HG02678 (cell line): ENCODE results near the gene FLVCR2.
"Not testable (repeated sequence)": the region's sequence is repeated elsewhere in the genome, so short reads cannot be mapped to it uniquely, and the experiment has no call there.

Source experiments
- ATAC-seq: cut with Tn5 transposase; IDR thresholded peaks from one replicate; pipeline ENCODE4 v1.9.1; 2021; ENCODE audit warnings: mild to moderate bottlenecking, moderate library complexity; ENCODE audit not compliant: unreplicated experiment

FLVCR2 gene

DNA sequence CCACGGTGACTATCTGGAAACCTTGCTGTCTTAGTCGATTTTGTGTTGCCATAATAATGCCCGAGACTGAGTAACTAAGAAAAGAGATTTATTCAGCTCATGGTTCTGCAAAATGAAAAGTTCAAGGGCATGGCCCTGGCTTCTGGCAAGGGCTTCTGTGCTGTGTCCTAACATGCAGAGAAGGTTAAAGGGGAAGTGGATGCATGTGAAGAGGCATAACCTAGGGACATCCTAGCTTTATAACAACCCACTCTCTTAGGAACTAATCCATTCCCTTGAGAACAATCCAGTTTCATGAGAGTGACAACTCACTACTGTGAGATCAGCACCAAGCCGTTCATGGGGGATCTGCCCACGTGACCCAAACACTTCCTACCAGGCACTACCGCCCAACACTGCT lies 11.5 kb downstream of the FLVCR2 start:
- ATAC-seq = no peak

DNA sequence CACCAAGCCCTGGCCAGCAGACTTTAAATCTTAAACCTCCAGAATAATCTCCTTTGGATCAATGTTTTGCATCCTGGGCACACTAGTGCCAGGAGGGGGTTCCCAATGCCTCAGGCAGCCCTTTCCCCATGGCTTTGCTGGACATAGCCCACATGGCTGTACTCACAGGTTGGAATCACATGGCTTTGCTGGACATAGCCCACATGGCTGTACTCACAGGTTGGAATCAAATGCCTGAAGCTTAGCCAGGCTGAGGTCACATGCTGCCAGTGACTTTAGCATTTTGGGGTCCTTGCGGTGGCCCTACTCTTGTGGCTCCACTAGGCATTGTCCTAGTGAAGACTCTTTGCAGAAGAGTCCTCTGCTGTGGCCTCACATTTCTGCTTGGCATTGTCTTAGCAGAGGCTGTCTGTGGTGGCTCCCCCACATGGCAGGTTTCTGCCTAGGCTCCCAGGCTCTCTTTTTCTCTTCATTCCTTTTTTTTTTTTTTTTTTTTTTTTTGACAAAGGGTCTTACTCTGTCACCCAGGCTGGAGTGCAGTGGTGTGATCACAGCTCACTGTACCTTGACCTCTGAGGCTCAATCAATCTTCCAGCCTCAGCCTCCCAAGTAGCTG lies 13.0 kb downstream of the FLVCR2 start:
- no peak for ATAC-seq

DNA sequence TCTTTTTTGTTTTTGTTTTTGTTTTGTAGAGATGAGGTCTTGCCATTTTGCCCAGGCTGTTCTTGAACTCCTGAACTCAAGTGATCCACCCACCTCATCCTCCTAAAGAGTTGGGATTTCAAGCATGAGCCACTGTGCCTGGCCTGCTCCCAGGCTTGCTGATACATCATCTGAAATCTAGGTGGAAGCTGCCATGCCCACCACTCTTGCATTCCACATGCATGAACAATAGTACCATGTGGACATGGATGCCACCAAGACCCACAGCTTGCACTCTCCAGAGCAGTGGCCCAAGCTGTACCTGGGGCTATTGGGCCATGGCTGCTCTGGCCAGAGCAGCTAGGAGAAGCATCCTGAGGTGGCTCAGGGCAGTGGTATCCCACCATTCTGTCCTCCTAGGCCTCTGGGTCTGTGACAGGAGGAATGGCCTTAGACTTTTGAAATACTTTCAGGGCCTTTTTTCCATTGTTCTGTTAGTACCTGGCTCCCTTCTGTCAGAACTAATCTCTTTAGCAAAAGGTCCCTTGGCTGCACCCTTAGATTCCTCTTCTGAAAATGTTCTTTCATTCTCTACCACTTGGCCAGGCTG lies 13.7 kb downstream of the FLVCR2 start:
- no peak for ATAC-seq

DNA sequence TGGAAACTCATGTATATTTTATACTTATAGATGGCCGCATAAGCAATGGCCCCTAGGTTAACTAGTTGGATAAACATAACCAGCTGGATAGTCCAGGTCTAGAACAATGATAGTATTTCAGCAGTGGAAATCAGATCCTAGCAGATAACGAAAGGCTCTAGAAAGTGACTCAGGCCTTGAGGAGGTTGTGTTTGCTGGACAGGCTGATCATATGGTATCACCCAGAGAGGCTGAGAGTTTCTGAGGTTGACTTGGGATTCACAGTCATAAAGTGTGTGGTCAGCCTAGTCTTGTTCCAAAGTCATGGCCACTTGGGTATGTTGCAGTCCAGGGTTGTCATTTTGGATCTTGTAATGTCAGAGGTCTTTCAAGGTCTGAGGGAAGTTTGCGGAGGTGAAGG lies 16.8 kb downstream of the FLVCR2 start:
- ATAC-seq = no peak

DNA sequence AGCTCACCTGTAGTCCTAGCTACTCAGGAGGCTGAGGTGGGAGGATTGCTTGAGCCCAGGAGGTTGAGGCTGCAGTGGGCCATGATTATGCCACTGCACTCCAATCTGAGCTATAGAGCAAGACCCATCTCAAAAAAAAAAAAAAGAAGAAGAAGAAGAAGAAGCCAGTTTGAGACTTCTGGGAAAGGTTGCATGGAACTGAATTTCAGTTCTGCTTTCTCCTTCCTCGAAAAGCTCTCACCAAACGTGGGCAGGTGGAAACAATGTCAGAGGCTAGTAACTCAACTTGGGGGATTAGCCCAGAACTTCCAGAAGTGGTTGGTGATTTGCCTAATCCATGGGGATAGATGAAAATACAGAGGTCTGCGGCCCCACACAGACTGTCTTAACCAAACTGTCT lies 18.7 kb downstream of the FLVCR2 start:
- no peak for ATAC-seq

DNA sequence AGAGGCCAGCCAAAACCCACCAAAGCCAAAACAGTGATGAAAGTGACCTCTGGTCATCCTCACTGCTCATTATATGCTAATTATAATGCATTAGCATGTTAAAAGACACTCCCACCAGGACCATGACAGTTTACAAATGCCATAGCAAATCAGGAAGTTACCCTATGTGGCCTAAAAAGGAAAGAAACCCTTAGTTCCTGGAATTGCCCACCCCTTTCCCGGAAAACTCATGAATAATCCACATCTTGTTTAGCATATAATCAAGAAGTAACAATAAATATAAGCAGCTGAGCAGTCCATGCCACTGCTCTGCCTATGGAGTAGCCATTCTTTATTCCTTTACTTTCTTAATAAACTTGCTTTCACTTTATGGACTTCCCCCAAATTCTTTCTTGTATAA lies 21.7 kb downstream of the FLVCR2 start:
- not testable (repeated sequence) for ATAC-seq

DNA sequence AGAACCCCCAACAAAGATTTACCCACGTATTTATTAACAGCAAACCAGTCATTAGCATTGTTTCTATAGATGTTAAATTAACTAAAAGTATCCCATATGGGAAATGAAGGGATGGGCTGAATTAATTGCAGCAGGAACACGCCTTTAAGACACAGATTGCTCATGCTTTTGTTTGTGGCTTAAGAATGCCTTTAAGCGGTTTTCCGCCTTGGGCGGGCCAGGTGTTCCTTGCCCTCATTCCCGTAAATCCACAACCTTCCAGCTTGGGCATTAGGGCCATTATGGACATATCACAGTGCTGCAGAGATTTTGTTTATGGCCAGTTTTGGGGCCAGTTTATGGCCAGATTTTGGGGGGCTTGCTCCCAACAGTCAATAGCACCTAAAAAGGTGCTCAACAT lies 22.6 kb downstream of the FLVCR2 start:
- ATAC-seq = not testable (repeated sequence)

DNA sequence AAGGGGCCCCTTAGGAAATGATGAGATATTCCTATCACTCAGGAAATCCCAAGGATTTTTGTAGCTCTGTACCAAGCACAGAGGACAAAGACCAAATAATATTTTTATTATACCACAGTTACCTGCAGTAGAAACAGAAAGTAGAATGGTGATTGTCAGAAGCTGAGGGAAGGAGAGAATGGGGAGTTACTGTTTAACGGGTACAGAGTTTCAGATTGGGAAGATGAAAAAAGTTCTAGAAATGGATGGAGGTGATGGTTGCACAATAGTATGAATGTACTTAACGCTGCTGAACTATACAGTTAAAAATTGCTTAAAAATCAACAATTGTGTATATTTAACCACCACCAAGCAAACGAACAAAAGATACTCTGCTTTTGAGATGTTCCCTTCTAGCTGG lies 24.1 kb downstream of the FLVCR2 start:
- no peak for ATAC-seq

DNA sequence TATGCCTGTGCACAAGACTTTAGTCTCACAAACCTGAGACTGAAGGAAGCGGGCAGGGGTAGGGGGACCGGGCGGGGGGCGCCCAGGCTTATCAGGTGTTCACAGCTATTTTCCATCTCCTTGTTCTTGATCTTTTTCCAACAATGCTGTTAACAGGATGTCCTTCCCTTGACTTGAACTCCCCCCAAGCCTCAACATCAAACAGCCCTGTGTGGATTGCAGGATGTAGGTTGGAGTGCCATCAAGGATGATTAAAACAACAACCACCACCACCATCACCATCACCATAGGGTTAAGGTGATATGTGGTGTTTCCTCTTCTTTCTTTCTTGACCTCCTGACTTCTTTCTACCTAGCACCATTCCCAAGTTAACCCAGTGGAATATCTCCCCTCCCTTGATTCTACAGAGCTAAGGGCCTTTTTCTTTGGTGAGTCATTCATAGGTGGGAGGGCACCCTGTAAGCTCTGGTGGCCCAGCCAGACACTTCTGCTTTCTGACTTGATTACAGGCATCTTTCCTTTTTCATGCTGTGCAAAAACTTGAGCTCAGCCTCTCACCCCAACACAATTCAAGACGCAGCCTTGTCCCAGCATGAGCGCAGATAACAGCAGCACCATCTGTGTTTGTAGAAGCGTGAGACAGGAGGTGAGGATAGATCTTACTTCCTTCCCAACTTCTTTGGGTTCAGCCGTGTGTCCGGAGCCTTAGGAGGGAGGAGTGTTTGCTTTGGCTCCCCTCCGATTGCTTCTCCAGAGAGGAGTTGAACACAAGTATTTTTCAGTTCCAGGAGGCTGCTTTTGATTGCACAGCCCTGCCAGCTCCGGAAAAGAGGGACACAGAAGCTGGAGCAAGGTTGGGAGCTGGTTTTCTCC lies 26.8 kb downstream of the FLVCR2 start:
- no peak for ATAC-seq

DNA sequence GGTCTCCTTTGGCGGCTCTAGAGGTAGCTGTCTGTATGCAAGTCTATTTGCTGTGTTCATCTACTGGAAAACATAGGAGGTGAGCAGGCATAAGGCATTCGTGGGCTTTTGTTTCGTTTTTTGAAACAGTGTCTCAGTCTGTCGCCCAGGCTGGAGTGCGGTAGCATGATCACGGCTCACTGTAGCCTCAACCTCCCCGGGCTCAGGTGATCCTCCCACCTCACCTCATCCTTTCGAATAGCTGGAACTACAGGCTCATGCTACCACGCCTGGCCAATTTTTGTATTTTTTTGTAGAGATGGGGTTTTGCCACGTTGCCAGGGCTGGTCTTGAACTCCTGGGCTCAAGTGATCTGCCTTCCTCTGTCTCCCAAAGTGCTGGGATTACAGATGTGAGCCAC lies 27.5 kb downstream of the FLVCR2 start:
- ATAC-seq = no peak

DNA sequence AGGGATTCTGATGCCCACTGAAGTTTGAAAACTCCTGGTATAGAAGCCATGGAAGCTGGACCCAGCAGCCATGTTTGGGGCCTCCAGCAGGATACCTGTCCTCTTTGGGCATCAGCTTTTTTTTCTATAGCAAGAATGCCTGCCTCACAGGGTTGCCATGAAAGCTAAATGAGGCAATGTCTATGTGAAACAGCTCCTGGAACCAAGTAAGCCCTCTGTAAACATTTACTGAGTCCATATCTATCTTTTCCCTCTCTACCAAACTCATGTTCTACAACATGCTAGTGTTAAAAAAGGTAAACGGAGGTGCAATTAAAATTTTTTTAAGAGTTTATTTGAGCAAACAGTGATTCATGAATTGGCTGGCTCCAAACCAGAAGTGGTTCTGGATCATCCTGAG lies 28.6 kb downstream of the FLVCR2 start:
- no peak for ATAC-seq

DNA sequence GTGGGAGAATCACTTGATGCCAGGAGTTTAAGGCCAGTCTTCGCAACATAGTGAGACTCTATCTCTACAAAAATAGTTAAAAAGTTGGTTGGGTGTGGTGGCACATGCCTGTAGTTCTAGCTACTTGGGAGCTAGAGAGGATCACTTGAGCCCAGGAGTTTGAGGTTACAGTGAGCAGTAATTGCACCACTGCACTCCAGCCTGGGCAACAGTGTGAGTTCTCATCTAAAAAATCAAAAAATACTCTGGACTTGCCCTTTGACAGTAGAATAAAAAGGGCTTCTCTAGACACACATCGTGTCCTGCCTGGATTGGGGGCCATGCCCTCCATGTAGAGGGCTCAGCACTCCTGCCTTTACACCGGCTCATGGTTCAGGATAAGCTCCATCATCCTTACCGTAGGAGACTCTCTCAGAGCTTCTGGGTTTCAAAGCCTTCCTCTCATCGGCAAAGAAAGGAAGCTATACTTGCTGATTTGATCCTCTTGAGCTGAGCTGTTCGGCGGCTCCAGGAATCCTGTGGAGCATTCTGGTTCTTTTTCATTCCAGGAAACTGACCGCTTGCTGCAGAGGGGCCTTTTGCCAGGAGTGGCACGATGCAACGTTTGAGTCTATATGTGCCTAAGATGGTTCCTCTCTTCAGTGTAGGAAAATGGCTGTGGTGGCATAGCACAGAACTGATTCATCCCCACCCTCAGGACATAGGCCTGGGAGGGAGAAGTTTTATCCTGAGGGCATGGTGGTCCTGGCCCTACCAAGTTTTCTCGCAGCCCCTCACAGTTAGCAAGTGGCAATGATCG lies 29.6 kb downstream of the FLVCR2 start:
- ATAC-seq = no peak

DNA sequence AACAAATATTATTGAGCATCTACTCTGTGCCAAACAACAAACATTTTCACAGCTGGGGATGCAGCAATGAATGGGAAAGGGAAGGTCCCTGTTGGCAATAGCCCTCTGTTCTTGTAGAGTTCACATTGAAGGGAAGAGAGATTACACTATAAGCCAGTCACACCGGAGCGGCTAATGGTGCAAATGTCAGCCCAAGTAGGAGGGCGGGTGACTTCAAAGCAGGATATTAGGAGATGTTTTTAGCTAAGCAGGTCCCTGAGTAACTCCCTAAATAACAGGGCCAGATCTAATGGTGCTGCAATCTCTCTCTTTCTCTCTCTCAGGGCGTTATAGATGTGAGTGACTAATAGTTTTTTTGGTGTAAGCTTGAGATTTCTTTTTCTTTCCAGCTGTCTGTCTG lies 30.7 kb downstream of the FLVCR2 start:
- no peak for ATAC-seq

DNA sequence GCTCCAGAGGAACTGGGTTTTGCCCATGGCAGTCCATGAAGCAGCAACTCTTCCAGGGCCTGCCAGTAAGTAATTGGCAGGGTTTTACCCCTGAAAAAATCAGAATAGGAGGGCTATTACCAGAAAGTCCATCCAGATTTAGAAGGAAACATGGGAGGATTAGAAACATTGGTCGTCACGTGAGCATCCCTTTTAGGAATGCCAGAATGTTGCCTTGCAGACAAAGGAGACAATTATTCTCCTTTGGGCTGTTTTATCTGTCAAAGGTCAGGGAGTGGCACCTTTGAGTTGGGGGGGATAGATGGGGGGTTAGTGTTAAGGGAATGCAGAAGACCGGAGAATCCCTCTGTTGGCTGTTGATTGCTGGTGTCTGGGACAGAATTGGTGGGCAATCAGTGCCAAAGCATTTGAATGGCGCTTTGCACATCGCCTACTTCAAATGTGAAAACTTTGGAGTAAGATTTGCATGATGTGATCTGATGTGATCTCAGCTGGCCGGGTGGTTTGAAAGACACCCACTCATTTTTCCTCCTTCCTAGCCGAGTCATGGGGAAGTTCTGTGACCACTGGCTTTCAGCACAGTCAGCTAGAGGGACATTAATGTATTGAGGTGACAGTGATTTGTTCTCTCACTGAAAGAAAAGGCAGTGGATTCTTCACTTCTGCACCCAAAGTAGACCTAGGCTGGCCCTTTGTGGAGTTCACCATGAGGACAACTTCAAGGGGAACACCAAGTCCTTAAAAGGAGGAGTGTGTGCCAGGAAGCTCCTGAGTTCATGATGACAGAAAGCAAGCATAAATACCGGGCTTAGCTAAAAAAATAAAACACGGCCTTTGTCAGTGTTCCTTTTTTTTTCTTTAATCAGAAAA lies 31.4 kb downstream of the FLVCR2 start:
- no peak for ATAC-seq

DNA sequence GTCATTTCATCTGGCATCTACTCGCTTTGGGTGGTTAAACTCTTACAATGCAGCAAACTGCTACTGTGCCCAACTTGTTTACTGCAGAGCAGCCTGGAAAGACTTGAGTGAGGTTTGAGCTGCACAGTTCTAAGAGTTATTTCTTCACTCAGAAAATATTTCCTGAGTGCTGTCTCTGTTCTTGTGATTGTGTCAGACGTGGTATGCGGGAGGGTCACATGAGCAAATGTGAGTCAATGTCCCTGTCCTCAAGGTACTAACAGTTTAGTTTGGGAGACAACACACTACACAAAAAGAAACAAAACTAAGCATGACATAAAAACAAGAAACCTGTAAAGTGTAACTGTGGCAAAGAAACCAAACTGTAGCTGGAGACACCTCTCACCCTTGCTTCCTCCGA lies 32.4 kb downstream of the FLVCR2 start:
- ATAC-seq = no peak

DNA sequence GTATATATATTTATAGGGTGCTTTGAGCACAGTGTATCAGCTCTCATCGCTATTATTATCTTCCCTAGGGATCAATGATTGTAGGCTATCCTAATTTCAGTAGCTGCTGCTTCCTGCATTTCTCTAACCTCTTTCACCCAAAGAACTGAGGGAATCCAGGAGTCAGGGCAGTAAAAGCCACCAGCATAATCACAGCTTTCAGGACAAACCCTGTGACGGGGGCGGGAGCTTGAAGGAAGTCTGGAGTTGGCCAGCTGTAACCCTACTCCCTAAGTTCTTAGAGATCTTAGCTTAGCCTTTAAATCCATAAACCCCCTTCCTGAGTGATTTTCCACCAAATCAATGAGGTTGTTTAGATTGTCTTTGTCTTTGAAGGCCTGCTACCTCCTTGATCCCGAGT lies 33.7 kb downstream of the FLVCR2 start:
- ATAC-seq = no peak

DNA sequence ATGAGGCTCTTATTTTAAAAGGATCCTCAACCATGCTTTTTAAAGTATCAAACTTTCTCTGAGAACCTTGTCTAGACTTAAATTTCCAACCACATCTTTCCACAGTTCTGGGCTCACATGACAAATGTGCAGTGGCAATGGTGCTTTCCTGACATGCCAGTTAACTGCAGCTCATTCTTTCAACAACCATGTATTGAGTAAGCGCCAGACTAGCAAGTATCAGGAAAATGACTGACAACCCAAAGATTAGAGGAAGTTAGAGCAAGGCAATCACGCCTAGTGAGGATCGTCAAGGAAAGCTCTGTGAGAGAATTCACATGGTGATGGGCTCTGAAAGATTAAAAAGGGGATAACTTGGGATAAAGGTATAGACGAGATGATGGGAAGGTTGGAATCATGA lies 35.8 kb downstream of the FLVCR2 start:
- ATAC-seq = no peak

DNA sequence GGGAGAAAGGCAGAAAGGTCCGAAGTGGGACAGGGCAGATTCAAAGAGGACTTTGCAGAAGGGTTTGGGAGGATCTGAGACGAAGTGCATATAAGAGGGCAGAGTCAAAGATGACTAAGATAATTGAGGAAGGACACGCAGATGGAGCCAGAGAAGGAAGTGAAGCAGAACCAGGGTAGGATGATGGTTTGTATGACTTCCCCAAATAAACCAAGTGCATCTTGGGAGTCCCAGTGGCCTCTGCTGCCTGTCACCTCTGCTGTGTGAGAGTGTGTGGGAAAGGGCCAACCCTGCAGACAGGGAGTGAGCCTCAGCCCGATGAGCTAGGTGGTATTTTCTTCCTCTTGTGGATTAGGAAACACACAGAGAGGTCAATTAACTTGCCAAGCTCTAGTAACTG lies 36.8 kb downstream of the FLVCR2 start:
- ATAC-seq = no peak

DNA sequence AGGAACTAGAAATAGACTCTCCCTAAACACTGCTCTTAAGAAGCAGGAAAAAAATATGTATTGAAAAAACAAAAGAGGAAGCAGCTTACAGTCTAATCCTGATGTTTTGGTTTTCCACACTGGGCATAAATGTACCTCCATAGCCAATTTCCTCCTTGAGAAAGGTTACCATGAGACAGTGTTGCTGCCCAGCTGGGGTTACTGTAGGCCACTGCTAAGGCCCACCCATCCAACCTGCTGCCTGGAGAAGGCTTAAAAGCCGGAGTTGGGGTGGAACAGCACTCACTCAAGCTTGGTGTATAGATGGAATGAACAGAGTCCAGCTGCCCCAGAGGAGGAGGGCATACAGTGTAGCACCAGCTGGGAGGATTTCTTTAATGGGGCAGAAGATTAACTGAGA lies 41.1 kb downstream of the FLVCR2 start:
- no peak for ATAC-seq

DNA sequence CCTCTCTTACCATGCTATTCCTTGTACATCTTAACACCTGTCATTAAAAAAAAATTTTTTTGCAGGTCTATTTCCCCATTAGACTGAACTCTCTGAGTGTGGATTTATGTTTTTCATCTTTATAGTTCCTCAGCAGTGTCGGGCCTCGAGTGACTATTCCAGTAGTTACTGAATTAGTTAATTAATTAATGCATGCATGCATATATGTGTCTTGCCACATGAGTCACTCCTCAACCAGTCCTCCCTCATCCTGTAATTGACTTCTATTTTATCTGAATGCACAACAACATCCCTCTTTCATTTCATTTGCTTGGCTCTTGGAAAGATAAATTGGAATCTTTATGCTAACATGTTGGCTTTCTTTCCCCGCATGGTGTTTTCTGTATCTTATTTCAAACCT lies 46.6 kb downstream of the FLVCR2 start:
- ATAC-seq = no peak

DNA sequence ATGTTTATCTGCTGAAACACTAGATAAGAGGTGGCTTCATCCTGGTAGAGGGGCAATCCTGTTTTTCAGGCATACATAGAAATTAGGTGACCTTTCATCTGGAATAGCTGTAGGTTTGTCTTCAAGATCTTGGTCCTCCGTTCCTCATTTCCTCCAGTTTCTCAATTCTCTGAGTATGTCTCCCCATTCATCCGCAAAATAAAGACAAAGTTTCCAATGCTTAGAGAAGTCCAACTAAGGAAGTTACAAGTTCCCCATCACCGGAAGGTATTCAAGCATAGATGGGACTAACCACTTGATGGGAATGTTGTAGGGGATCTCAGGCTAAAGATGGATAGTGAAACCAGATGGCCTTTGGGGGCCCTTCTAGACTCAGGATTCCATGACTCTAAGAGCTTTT lies 48.0 kb downstream of the FLVCR2 start:
- no peak for ATAC-seq
